Kidney epithelial cell (primary cell): ENCODE measurements around the gene CYSTM1. TPM values are rescaled to one million over a fixed set of nuclear protein-coding genes. Genes with fewer than 3 reads are reported as not detected.

Experiments used
- DNase-seq: peaks from one replicate; pipeline ENCODE4 v3.0.0-alpha.2; 2010; ENCODE audit warnings: low read depth
- H3K27me3 ChIP-seq: 2 replicates; pipeline ENCODE4 v1.6.0; 2011; ENCODE audit warnings: low read length; ENCODE audit not compliant: control insufficient read depth, insufficient read depth
- H3K36me3 ChIP-seq: 2 replicates; pipeline ENCODE4 v1.5.1; 2011; ENCODE audit warnings: low read length; ENCODE audit not compliant: control insufficient read depth, insufficient read depth
- H3K4me3 ChIP-seq: 2 replicates; pipeline ENCODE4 v1.5.1; 2011; ENCODE audit warnings: low read depth, mild to moderate bottlenecking, control low read depth, low read length
- CTCF ChIP-seq: IDR thresholded peaks from 2 replicates; pipeline ENCODE4 v1.5.1; 2011; ENCODE audit warnings: mild to moderate bottlenecking, moderate library complexity, low read length, control low read depth, inconsistent platforms; ENCODE audit not compliant: insufficient read depth, poor library complexity, severe bottlenecking
- total RNA-seq: library from RNA; depleted of rRNA; stranded (reverse); fragments of >200 nt; gene quantifications from 2 replicates; pipeline ENCODE4 v1.2.3, GENCODE V29; 2015

The CYSTM1 gene
- total RNA-seq, 1 donor from 2014 or later = 176 TPM

DNA sequence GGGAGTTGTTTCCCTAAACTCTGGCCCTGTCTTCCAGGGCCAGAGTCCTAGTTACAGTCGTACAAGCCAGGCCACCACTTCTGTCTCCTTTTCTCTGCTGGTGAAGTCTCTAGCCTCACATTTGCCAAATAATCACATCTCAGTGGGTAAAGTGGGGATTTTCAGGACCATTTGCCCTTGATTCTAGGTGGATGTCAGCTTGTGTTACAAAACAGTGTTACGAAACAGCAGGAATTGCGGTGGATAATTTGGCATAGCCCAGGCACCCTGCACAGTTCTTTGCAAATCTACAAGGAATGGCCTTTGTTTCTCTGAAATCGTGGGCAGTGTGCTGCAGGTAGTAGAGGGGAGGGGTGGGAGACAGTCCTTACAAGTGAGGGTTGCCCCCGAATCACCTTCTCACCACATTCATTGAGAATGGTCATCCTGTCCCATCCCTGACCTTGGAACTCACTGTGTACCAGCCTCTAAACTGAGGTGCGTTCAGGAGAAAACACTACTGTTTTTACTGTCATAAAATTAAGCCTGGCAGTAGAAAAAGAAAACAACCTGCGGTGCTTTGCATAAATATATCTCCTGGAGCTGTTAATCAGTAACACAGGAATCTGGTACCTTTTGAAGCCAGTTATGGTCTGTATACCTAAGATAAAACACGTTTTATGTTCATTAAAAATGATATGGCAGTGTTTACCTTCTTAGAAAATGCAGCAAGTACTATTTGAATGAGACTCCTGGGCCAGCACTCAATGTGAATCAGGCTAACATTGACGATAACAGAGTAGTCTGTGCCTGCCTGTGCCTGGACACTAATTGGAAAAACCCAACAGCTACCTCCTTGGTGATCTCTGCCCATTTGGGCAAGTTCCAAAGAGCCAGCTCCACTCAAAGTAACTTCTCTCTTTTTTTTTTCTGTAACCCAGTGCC lies 44.3 kb downstream of the CYSTM1 start:
- no peak overlapping the region for H3K4me3 ChIP-seq
- H3K36me3 ChIP-seq = no peaks in the 10 kb centered on the region
- no peaks in the 10 kb centered on the region for H3K27me3 ChIP-seq
- no peak for TF ChIP-seq CTCF
- no peak for DNase-seq

GRCh38 chr5:140220032-140220697 lies 45.2 kb downstream of the CYSTM1 start:
- Histone ChIP-seq H3K4me3 (no peak overlapping the region), H3K27me3 (no peaks in the 10 kb centered on the region), H3K36me3 (no peaks in the 10 kb centered on the region)
- DNase-seq = peak; percentile 66
- TF ChIP-seq CTCF = no peak

GRCh38 chr5:140220698-140221064 lies 45.7 kb downstream of the CYSTM1 start:
- no peaks in the 10 kb centered on the region for H3K36me3 ChIP-seq

DNA sequence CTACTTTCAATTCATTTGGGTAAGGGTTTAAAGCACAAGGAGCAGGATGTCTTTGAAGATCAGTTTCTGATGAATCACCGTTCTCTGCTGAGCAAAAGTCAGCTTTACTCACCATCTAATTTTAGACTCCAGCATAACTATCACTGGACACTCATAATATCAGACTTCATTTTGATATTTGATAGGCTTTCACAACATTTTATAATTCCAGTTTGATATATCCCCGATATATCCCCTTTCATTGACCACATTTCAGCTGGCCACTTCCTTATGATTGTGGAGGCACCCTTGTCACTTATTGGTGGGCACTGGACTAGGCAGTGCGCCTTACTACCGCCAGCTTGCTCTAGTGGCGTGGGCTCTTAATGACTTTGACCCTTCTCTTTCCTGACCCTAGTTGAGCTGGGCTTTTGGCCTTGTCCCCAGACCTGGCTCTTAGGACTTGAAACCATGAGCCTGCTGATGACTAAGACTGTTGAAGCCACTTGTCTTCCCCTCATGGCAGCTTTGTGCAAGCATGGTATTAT lies 46.8 kb downstream of the CYSTM1 start:
- Histone ChIP-seq H3K4me3 (no peak overlapping the region), H3K27me3 (no peaks in the 10 kb centered on the region), H3K36me3 (no peaks in the 10 kb centered on the region)
- DNase-seq = peak; percentile 61
- TF ChIP-seq CTCF = no peak

More at GRCh38 chr5:140220698-140221064, 45.7 kb downstream of the CYSTM1 start:
- no peak for DNase-seq
- Histone ChIP-seq H3K27me3 (no peaks in the 10 kb centered on the region), H3K4me3 (no peak overlapping the region)
- no peak for TF ChIP-seq CTCF

GRCh38 chr5:140222416-140222815 lies 47.4 kb downstream of the CYSTM1 start:
- no peaks in the 10 kb centered on the region for H3K27me3 ChIP-seq
- H3K36me3 ChIP-seq = no peaks in the 10 kb centered on the region
- no peak for DNase-seq
- no peak overlapping the region for H3K4me3 ChIP-seq
- TF ChIP-seq CTCF = no peak
